A673 (cell line): ENCODE measurements around the gene MOSPD3. TPM values are rescaled to one million over a fixed set of nuclear protein-coding genes. Genes with fewer than 3 reads are reported as not detected.

ENCODE experiments used
- BruUV-seq: library from RNA; stranded (reverse); fragments of 400-500 nt; replicated peaks from 2 replicates; lab custom pipeline; 2021; lab: Mats Ljungman, UMichigan
- CTCF ChIA-PET: fragments of 300-600 bp; sonication (Branson Sonifier 250); formaldehyde crosslinking; loops from one replicate; lab custom pipeline; 2022; ENCODE audit warnings: antibody characterized with exemption; lab: Charles Lee
- POLR2A ChIA-PET: fragments of 300-600 bp; sonication (Branson Sonifier 250); formaldehyde crosslinking; loops from one replicate; lab custom pipeline; 2022; ENCODE audit warnings: antibody characterized with exemption; ENCODE audit not compliant: low non-redundant PET; lab: Charles Lee
- DNase-seq: peaks from one replicate; pipeline ENCODE4 v3.0.0-alpha.2; 2015; ENCODE audit warnings: low spot score
- H3K27ac ChIP-seq: fragments of 200-600 bp; sonication (generic); 2 replicates; pipeline ENCODE4 v1.5.1; 2016; ENCODE audit warnings: mixed run types, low read depth, mild to moderate bottlenecking, mixed read lengths, antibody characterized with exemption, low read length; ENCODE audit not compliant: poor library complexity, severe bottlenecking
- H3K27me3 ChIP-seq: fragments of 200-600 bp; sonication (generic); replicated peaks from 2 replicates; pipeline ENCODE4 v1.6.1; 2017; ENCODE audit warnings: mixed run types, low read depth, mild to moderate bottlenecking, mixed read lengths, antibody characterized with exemption, low read length; ENCODE audit not compliant: insufficient read depth, poor library complexity
- H3K36me3 ChIP-seq: fragments of 200-600 bp; sonication (generic); 2 replicates; pipeline ENCODE4 v1.6.1; 2016; ENCODE audit warnings: mixed run types, mild to moderate bottlenecking, mixed read lengths, antibody characterized with exemption, low read length; ENCODE audit not compliant: insufficient read depth, poor library complexity, severe bottlenecking
- H3K4me1 ChIP-seq: fragments of 200-600 bp; sonication (generic); 2 replicates; pipeline ENCODE4 v1.6.1; 2017; ENCODE audit warnings: mixed run types, mild to moderate bottlenecking, mixed read lengths, antibody characterized with exemption, low read length; ENCODE audit not compliant: insufficient read depth, poor library complexity, severe bottlenecking
- H3K4me3 ChIP-seq: fragments of 200-600 bp; sonication (generic); 2 replicates; pipeline ENCODE4 v1.5.1; 2016; ENCODE audit warnings: low read depth, mixed run types, mild to moderate bottlenecking, mixed read lengths, low read length; ENCODE audit not compliant: poor library complexity, severe bottlenecking
- H3K9me3 ChIP-seq: fragments of 200-600 bp; sonication (generic); 2 replicates; pipeline ENCODE4 v1.6.1; 2016; ENCODE audit warnings: mixed run types, low read depth, mild to moderate bottlenecking, mixed read lengths, antibody characterized with exemption, low read length; ENCODE audit not compliant: poor library complexity, severe bottlenecking
- EZH2 ChIP-seq: fragments of 200-600 bp; sonication (generic); IDR thresholded peaks from 2 replicates; pipeline ENCODE4 v1.6.1; 2017; ENCODE audit warnings: borderline replicate concordance, low read depth, mild to moderate bottlenecking, mixed read lengths, antibody characterized with exemption, low read length; ENCODE audit not compliant: poor library complexity, severe bottlenecking
- intact Hi-C: fragments of 100-400 bp; cut with micrococcal nuclease; formaldehyde crosslinking; loops from one replicate; pipeline ENCODE4 v1.10.0; 2022; ENCODE audit not compliant: unreplicated experiment
- total RNA-seq: library from RNA; stranded (reverse); gene quantifications from 2 replicates; pipeline ENCODE4 v1.2.3, GENCODE V29; 2021
- TF ChIP-seq, protein P1 (sequence below): fragments of 300-800, 200-600 bp; sonication (generic); conservative IDR thresholded peaks from 2 replicates; pipeline ENCODE4 v1.5.1; 2017; ENCODE audit warnings: low read depth, mild to moderate bottlenecking, antibody characterized with exemption, low read length, moderate library complexity, mixed read lengths

MOSPD3 gene
- total RNA-seq, 1 experiment from 2014 or later = 17.3 TPM

DNA sequence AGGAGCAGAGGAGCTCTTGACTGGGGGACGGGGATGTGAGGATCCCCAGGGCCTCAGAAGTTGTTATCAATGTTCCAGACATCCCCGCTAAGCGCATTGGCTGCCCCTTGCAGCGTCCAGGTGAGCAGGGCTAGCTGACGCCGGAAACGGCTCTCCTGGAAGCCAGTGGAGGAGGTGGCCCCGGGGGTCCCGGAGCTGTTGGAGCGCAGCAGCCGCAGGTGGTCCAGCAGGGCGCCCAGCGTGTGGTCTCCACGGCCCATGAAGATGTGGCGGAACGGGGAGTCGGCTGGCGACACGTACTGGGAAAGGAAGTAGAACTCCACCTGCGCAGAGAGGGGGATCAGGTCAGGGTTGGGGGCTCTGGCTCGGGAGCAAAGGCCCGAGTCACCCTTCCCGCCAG, 8.5 kb downstream of the MOSPD3 start:
- ChIA-PET CTCF (no interaction called here), POLR2A (interaction anchor here (0.6 kb wide), 1 partner anchor 200 kb away, joined by 3 read pairs; no protein-coding TSS in a partner anchor)
- Histone ChIP-seq H3K4me1 (no peaks in the 10 kb centered on the region), H3K36me3 (no peaks in the 10 kb centered on the region), H3K9me3 (no peaks in the 10 kb centered on the region), H3K27me3 (no peaks in the 10 kb centered on the region), H3K4me3 (no peak overlapping the region), H3K27ac (no peak overlapping the region)
- intact Hi-C loops = no loop called here
- no peak for DNase-seq
- BruUV-seq = no TSS peak
- TF ChIP-seq EZH2 = no peak
- TF ChIP-seq, protein P1, sequence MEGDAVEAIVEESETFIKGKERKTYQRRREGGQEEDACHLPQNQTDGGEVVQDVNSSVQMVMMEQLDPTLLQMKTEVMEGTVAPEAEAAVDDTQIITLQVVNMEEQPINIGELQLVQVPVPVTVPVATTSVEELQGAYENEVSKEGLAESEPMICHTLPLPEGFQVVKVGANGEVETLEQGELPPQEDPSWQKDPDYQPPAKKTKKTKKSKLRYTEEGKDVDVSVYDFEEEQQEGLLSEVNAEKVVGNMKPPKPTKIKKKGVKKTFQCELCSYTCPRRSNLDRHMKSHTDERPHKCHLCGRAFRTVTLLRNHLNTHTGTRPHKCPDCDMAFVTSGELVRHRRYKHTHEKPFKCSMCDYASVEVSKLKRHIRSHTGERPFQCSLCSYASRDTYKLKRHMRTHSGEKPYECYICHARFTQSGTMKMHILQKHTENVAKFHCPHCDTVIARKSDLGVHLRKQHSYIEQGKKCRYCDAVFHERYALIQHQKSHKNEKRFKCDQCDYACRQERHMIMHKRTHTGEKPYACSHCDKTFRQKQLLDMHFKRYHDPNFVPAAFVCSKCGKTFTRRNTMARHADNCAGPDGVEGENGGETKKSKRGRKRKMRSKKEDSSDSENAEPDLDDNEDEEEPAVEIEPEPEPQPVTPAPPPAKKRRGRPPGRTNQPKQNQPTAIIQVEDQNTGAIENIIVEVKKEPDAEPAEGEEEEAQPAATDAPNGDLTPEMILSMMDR = no peak

DNA sequence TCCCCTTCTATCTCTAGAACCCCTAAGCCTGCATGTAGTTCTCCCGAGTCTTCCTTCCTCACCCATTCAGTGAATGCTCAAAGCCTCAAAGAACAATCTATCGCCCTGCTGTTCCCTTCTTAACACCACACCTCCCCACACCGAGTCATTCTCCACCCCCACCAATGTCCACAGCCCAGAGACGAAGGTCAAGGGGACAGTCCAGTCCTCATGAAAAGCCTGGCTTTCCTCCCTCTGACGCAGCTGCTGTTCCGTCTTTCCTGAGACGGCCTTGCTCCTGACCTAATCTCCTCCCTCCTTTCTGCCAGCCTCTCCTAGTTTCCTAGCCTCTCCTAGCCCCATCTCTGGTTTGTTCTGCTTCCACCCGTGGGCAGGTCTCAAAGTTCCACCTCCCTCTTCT, 9.2 kb downstream of the MOSPD3 start:
- POLR2A ChIA-PET = no interaction called here
- intact Hi-C loops = no loop called here
- BruUV-seq = no TSS peak

DNA sequence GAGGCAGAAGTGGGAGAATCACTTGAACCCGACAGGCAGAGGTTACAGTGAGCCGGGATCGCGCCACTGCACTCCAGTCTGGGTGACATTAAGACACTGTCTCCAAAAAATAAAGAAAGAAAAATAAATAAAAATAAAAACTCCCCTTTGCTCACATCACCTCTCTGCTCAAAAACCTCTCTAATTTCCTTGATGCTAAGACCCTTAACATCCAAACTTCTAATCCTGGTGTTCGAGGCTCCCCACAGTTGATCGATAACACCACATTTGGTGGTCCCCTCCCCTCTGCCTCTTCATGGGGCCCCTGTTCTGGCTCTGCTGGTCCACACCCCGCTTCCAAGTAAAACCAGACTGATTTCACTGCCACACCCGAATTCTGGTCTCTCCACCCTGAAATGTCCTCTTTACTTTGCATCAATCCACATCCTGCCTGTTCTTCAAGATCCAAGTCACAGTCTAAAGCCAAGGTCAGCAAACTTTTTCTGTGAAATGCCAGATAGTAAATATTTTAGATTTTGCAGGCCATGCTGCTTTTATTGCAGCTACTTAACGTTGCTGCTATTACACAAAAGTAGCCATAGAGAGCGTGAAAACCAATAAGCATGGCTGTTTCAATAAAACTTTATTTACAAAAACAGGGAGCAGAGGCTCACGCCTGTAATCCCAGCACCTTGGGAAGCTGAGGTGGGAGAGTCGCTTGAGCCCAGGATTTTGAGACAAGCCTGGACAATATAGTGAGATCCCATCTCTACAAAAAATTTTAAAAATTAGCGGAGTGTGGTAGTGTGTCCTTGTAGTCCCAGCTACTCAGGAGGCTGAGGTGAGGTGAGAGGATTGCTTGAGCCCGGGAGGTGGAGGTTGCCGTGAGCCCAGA, 11.8 kb downstream of the MOSPD3 start:
- CTCF ChIA-PET = no interaction called here
- DNase-seq = no peak
- no peaks in the 10 kb centered on the region for H3K27me3 ChIP-seq
- intact Hi-C loops = no loop called here
- no TSS peak for BruUV-seq
- no peak overlapping the region for H3K4me3 ChIP-seq
- H3K4me1 ChIP-seq = peaks cover 3% of the 10 kb centered on the region
- no peak overlapping the region for H3K27ac ChIP-seq
- H3K36me3 ChIP-seq = no peaks in the 10 kb centered on the region
- TF ChIP-seq, protein P1 = no peak
- no peak for TF ChIP-seq EZH2
- POLR2A ChIA-PET = interaction anchor here (0.6 kb wide), 1 partner anchor 81 kb away, joined by 7 read pairs; no protein-coding TSS in a partner anchor
- no peaks in the 10 kb centered on the region for H3K9me3 ChIP-seq

More for the DNA sequence above, 9.2 kb downstream of the MOSPD3 start:
- no peak for TF ChIP-seq EZH2
- TF ChIP-seq, protein P1 = no peak
- Histone ChIP-seq H3K27me3 (no peaks in the 10 kb centered on the region), H3K4me3 (no peak overlapping the region), H3K9me3 (no peaks in the 10 kb centered on the region), H3K27ac (no peak overlapping the region), H3K4me1 (peaks cover 3% of the 10 kb centered on the region), H3K36me3 (no peaks in the 10 kb centered on the region)
- CTCF ChIA-PET = no interaction called here
- DNase-seq = no peak
